Measurements from ENCODE around the gene ARSG. TPM values are rescaled to one million over a fixed set of nuclear protein-coding genes. Genes with fewer than 3 reads are reported as not detected.

Gene ARSG
- total RNA-seq, 4 donors from 2014 or later, result 3.1 to 6.8 (median 4.4) TPM

GRCh38 chr17:68421486-68421885 is 130.2 kb downstream of the ARSG start:
- TF ChIP-seq, protein P1, sequence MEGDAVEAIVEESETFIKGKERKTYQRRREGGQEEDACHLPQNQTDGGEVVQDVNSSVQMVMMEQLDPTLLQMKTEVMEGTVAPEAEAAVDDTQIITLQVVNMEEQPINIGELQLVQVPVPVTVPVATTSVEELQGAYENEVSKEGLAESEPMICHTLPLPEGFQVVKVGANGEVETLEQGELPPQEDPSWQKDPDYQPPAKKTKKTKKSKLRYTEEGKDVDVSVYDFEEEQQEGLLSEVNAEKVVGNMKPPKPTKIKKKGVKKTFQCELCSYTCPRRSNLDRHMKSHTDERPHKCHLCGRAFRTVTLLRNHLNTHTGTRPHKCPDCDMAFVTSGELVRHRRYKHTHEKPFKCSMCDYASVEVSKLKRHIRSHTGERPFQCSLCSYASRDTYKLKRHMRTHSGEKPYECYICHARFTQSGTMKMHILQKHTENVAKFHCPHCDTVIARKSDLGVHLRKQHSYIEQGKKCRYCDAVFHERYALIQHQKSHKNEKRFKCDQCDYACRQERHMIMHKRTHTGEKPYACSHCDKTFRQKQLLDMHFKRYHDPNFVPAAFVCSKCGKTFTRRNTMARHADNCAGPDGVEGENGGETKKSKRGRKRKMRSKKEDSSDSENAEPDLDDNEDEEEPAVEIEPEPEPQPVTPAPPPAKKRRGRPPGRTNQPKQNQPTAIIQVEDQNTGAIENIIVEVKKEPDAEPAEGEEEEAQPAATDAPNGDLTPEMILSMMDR (IDR thresholded peaks at IDR 0.05; ENCODE audit: low read depth), result no peak

- TF ChIP-seq, protein P1 (IDR thresholded peaks at IDR 0.05; ENCODE audit: low read depth), result no peak
Measured at GRCh38 chr17:68422821-68423220, 131.5 kb downstream of the ARSG start.

DNA sequence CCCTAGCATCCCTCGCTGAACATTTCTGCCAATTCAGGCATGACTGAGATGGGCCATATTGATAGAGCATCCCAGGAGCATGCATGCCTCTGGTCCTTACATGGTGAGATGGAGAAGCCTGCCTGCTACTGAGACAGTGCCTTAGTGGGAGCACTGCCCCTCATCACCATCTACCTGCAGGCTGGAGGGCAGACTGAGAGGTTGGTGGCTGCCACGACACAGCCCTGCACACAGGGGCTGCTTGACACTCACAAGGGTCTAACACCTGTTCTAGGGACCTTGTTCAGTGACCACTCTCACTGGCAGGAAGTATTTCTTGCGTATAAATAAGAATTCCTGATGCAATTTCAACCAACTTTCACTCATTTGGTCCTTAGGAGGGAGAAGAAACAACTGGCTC is 132.0 kb downstream of the ARSG start:
- TF ChIP-seq, protein P1 (IDR thresholded peaks at IDR 0.05; ENCODE audit: low read depth), result no peak

GRCh38 chr17:68424203-68424602 is 132.9 kb downstream of the ARSG start:
- TF ChIP-seq, protein P1 (IDR thresholded peaks at IDR 0.05; ENCODE audit: low read depth), result no peak

DNA sequence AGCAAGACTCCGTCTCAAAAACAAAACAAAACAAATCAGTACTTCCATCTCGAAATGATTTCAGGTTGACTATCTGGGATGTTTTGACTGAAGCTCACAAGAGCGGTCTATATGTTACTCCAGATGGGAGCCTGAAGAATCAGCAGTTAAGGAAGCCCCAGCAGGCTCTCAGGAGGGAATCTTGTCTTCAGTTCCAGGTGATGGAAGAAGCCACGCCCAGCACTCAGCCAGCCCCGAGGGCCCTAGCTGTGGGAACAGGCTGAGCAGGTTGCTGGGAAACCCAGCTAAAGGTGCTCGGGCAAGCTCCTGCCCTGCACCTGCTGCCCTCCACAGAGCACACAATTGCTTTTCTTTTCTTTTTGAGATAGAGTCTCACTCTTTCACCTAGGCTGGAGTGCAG is 133.6 kb downstream of the ARSG start:
- TF ChIP-seq, protein P1 (IDR thresholded peaks at IDR 0.05; ENCODE audit: low read depth), result no peak

- TF ChIP-seq, protein P1 (IDR thresholded peaks at IDR 0.05; ENCODE audit: low read depth), result no peak
Measured at GRCh38 chr17:68425979-68426378, 134.7 kb downstream of the ARSG start.

GRCh38 chr17:68427575-68427974 is 136.3 kb downstream of the ARSG start:
- TF ChIP-seq, protein P1 (IDR thresholded peaks at IDR 0.05; ENCODE audit: low read depth), result no peak

Data from subcutaneous adipose tissue (tissue), 4 donors.